HEK293 (cell line): ENCODE data around the gene ZNF480.

Experiments
- HOXA7 ChIP-seq: sonication (generic); formaldehyde crosslinking; IDR thresholded peaks from 2 replicates; pipeline ENCODE4 v1.8.1; 2022; ENCODE audit warnings: missing genetic modification reagents, borderline replicate concordance
- PRDM10 ChIP-seq: fragments of 450-650 bp; formaldehyde crosslinking; IDR thresholded peaks from 2 replicates; pipeline ENCODE4 v1.5.1; 2016; ENCODE audit warnings: missing biosample characterization, missing genetic modification characterization
- SP2 ChIP-seq: fragments of 450-650 bp; formaldehyde crosslinking; IDR thresholded peaks from 2 replicates; pipeline ENCODE4 v1.5.1; 2016; ENCODE audit warnings: missing biosample characterization, missing genetic modification characterization
- ZBTB10 ChIP-seq: fragments of 450-650 bp; formaldehyde crosslinking; IDR thresholded peaks from 2 replicates; pipeline ENCODE4 v1.5.1; 2016; ENCODE audit warnings: missing biosample characterization, missing genetic modification characterization
- ZNF132 ChIP-seq: fragments of 450-650 bp; formaldehyde crosslinking; IDR thresholded peaks from 2 replicates; pipeline ENCODE4 v1.5.1; 2017; ENCODE audit warnings: missing biosample characterization, missing genetic modification characterization, borderline replicate concordance
- ZNF148 ChIP-seq: fragments of 450-650 bp; formaldehyde crosslinking; IDR thresholded peaks from 2 replicates; pipeline ENCODE4 v1.5.0; 2017; ENCODE audit warnings: missing biosample characterization, missing genetic modification characterization, borderline replicate concordance
- ZNF211 ChIP-seq: fragments of 450-650 bp; formaldehyde crosslinking; IDR thresholded peaks from 2 replicates; pipeline ENCODE4 v1.5.1; 2016; ENCODE audit warnings: low read depth, missing biosample characterization, missing genetic modification characterization
- ZNF214 ChIP-seq: fragments of 450-650 bp; formaldehyde crosslinking; IDR thresholded peaks from 2 replicates; pipeline ENCODE4 v1.5.1; 2017; ENCODE audit warnings: missing biosample characterization, mild to moderate bottlenecking, missing genetic modification characterization, borderline replicate concordance
- ZNF23 ChIP-seq: fragments of 450-650 bp; formaldehyde crosslinking; IDR thresholded peaks from 2 replicates; pipeline ENCODE4 v1.5.1; 2016; ENCODE audit warnings: missing biosample characterization, missing genetic modification characterization, borderline replicate concordance
- ZNF398 ChIP-seq: fragments of 450-650 bp; formaldehyde crosslinking; IDR thresholded peaks from 2 replicates; pipeline ENCODE4 v1.5.1; 2017; ENCODE audit warnings: missing biosample characterization, missing genetic modification characterization
- ZNF488 ChIP-seq: fragments of 450-650 bp; formaldehyde crosslinking; IDR thresholded peaks from 2 replicates; pipeline ENCODE4 v1.5.1; 2016; ENCODE audit warnings: missing biosample characterization, missing genetic modification characterization
- ZNF501 ChIP-seq: fragments of 450-650 bp; formaldehyde crosslinking; IDR thresholded peaks from 2 replicates; pipeline ENCODE4 v1.5.1; 2016; ENCODE audit warnings: missing biosample characterization, missing genetic modification characterization
- ZNF548 ChIP-seq: fragments of 450-650 bp; formaldehyde crosslinking; IDR thresholded peaks from 2 replicates; pipeline ENCODE4 v1.5.1; 2016; ENCODE audit warnings: missing biosample characterization, missing genetic modification characterization
- ZNF580 ChIP-seq: fragments of 450-650 bp; formaldehyde crosslinking; IDR thresholded peaks from 2 replicates; pipeline ENCODE4 v1.5.1; 2016; ENCODE audit warnings: missing biosample characterization, missing genetic modification characterization
- ZNF600 ChIP-seq: fragments of 450-650 bp; formaldehyde crosslinking; IDR thresholded peaks from 2 replicates; pipeline ENCODE4 v1.5.1; 2016; ENCODE audit warnings: missing biosample characterization, missing genetic modification characterization
- ZNF621 ChIP-seq: fragments of 450-650 bp; formaldehyde crosslinking; IDR thresholded peaks from 2 replicates; pipeline ENCODE4 v1.5.1; 2017; ENCODE audit warnings: missing biosample characterization, missing genetic modification characterization
- ZNF623 ChIP-seq: fragments of 450-650 bp; formaldehyde crosslinking; IDR thresholded peaks from 2 replicates; pipeline ENCODE4 v1.5.1; 2016; ENCODE audit warnings: missing biosample characterization, missing genetic modification characterization

Gene ZNF480

GRCh38 chr19:52296773-52297600, at the start of gene ZNF480 (continued):
- TF ChIP-seq ZBTB10 (tag by site-specific recombination) (no peak), HOXA7 (CRISPR knock-in tag) (no peak), ZNF398 (tag by site-specific recombination) (no peak), SP2 (peak; percentile 47), ZNF214 (tag by site-specific recombination) (no peak), ZNF600 (tag by site-specific recombination) (peak; percentile 63; the same call in 1 of the 2 replicates), ZNF623 (tag by site-specific recombination) (no peak), ZNF501 (tag by site-specific recombination) (0 out of 2 replicates have a peak, but pooled peaks have one; percentile 47), ZNF488 (tag by site-specific recombination) (no peak), ZNF548 (tag by site-specific recombination) (no peak), ZNF148 (tag by site-specific recombination) (no peak), ZNF580 (no peak), ZNF23 (no peak), ZNF132 (tag by site-specific recombination) (no peak), PRDM10 (tag by site-specific recombination) (no peak), ZNF621 (no peak), ZNF211 (no peak)
